ENCODE measurements around the gene GALNT2. TPM values are rescaled to one million over a fixed set of nuclear protein-coding genes. Genes with fewer than 3 reads are reported as not detected.

Gene GALNT2
- total and polyA plus RNA-seq, 10 of the 15 experiments (the other 5 are each of a cell fraction or from before 2014, with no cell fraction given): 0.52 to 27.7 (median 16.3) TPM

GRCh38 chr1:230109895-230110667 lies 43.0 kb downstream of the GALNT2 start (continued):
- no peak for TF ChIP-seq RB1 (IDR thresholded peaks at IDR 0.05; ENCODE audit: borderline replicate concordance)
- TF ChIP-seq CUX1 (IDR thresholded peaks at IDR 0.05; ENCODE audit: insufficient replicate concordance, low read depth, low read length): no peak
- TF ChIP-seq BCL3 (IDR thresholded peaks at IDR 0.05; ENCODE audit: borderline replicate concordance, insufficient read depth, low read depth, low read length, poor library complexity, severe bottlenecking): peak; percentile 84
- TF ChIP-seq WRNIP1 (IDR thresholded peaks at IDR 0.05; ENCODE audit: borderline replicate concordance, low read depth, low read length): no peak; the same call in 1 of the 2 replicates
- no peak for TF ChIP-seq NFYA (IDR thresholded peaks at IDR 0.05; ENCODE audit: borderline replicate concordance, low read depth, low read length)
- TF ChIP-seq FOXM1 (IDR thresholded peaks at IDR 0.05; ENCODE audit: low read depth, low read length): peak; percentile 89
- TF ChIP-seq BCL11A (IDR thresholded peaks at IDR 0.05; ENCODE audit: low read depth, low read length): peak; percentile 50
- no peak for TF ChIP-seq ZNF24 (IDR thresholded peaks at IDR 0.05)
- TF ChIP-seq CTCF (IDR thresholded peaks at IDR 0.05 in 2 of 3, conservative IDR thresholded peaks at IDR 0.05 in 1 of 3; ENCODE audit: control insufficient read depth in 2 of 3, extremely low read depth in 1 of 3, insufficient read depth in 1 of 3, low read depth in 3 of 3, low read length in 3 of 3): peak; percentile 27 to 49 (median 29); a peak in 4 of 6 replicates
- TF ChIP-seq RFX5 (IDR thresholded peaks at IDR 0.05; ENCODE audit: low read depth, low read length): no peak
- TF ChIP-seq TARDBP (IDR thresholded peaks at IDR 0.05; ENCODE audit: borderline replicate concordance): no peak
- TF ChIP-seq RAD21 (IDR thresholded peaks at IDR 0.05; ENCODE audit: insufficient read depth, low read depth, low read length): peak; percentile 53
- TF ChIP-seq TAF1 (IDR thresholded peaks at IDR 0.05; ENCODE audit: borderline replicate concordance, low read depth, low read length): no peak; the same call in 1 of the 2 replicates
- TF ChIP-seq ZBTB40 (IDR thresholded peaks at IDR 0.05; ENCODE audit: borderline replicate concordance): 0 out of 2 replicates have a peak, but pooled peaks have one; percentile 11
- TF ChIP-seq CHD4 (IDR thresholded peaks at IDR 0.05): no peak
- TF ChIP-seq MTA2 (IDR thresholded peaks at IDR 0.05; ENCODE audit: low read depth): peak; percentile 80
